Measurements from ENCODE around the gene ASIC4.

Gene ASIC4

DNA sequence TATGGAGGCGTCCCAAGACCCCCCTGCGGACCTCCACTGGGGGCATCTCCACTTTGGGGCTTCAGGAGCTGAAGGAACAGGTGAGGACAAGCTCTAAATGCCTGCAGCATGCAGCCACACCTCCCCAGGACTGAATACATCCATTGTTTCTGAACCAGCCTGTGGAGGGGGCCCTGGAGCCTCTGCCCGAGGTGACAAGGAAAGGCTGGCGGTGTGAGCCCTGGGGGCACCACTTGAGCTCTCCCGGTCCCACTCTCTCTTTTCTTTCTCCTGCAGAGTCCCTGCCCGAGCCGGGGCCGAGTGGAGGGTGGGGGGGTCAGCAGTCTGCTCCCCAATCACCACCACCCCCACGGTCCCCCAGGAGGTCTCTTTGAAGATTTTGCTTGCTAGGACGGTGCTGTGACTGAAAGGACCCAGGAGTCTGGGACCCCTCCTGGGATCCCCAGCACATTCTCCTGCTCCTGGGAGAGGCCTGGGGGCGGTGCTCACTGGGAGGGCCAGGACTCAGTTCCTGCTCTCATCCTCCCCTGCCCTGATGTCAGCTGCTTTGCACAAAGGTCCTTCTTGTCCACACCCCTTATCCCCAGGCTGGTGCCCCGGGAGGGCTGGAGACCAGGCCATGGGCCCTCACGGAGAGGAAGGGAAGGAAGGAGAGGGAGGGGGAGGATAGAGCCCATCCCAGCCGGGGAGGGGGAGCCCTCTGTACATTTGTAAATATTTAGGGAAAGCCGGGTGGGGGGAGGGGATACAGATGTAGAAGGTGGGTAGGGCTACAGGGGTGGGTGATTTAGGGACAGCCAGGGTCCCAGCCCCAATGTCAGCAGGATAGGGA lies 23.6 kb downstream of the ASIC4 start:
- DNase-seq, result no peak

GRCh38 chr2:219538504-219538951 lies 24.2 kb downstream of the ASIC4 start:
- DNase-seq, result no peak

GRCh38 chr2:219538956-219539788 lies 24.9 kb downstream of the ASIC4 start:
- no peak for DNase-seq

GRCh38 chr2:219539926-219540678 lies 25.8 kb downstream of the ASIC4 start:
- DNase-seq, result no peak

DNA sequence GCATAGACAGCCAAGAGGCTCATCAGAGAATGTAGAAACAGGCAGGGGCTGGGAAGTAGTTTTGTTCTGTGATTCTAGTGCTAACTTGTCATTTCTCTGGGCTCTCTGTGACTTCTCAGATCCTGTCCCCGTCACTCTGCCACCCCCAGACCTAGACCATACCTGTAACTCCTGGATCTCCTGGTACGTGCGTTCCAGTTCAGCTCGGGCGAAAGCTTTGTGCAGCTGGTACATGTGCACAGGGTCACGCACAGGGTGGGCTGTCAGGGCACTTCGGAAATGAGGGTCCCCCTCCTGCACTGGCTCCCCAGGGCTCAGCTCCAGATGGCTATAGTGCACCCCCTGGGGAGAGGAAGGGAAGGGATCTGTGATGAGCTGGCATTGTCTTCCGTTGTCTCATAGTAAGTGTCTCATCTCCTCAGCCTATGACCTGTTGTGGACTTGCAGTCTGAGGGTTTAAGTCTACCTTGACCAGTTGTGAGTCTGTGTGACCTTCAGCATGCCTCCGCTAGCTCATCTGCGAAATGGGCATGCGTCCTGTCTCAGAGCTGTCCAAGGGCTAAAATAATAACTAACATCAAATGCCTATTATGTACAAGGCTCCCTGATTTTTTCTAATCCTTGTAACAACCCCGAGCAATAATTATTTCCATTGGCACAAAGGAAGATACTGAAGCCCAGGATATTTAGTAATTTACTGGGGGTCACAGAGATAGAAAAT lies 26.7 kb downstream of the ASIC4 start:
- no peak for DNase-seq

GRCh38 chr2:219541611-219542180 lies 27.4 kb downstream of the ASIC4 start:
- DNase-seq, result peak; percentile 89

- DNase-seq, result peak; percentile 55
Measured at GRCh38 chr2:219542931-219543595, 28.8 kb downstream of the ASIC4 start.

DNA sequence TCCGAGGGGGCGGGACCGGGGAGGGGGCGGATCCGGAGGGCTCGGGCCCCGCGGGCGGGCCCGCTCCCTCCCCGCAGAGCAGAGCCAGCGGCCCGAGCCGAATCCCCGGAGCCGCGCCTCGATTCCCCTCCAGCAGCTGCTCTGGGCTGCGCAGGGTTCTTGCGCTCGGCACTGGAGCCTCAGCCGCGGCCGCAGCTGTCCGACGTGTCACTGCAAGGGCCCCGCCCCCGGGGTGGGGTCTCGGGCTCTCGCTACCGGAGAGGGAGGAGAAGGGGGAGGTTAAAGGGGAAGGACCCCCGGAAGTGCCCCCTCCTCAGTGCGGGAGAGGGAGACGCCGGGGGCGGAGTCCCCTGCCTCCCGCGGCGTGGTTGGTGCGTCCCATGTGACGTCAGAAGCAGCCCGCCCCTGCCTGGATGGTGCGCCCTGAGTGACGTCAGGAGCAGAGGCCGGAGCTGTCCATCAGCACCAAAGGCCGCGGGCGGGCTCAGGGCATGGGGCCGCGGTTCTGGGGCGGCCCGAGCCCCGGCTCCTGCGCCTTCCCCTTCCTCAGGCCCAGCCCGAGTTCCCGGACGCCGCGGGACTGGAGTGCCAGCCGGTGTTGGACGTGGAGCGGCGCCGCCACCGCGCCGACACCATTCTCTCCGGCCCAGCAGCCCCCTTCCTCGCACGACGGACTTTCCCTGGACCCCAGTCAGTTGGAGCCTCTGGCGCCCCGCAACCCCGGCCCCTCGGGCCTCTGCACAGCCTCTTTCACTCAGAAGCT lies 29.5 kb downstream of the ASIC4 start, which contains the start of the genes CHPF and TMEM198:
Gene CHPF, minus strand, starts transcription at position 214 of the 763 bp plus-strand sequence. CDS start 271 bp downstream, outside the sequence.
Gene TMEM198, plus strand, starts transcription at position 433 of the 763 bp plus-strand sequence. CDS start 700 bp downstream, outside the sequence.
- DNase-seq, result peak; percentile 96

DNA sequence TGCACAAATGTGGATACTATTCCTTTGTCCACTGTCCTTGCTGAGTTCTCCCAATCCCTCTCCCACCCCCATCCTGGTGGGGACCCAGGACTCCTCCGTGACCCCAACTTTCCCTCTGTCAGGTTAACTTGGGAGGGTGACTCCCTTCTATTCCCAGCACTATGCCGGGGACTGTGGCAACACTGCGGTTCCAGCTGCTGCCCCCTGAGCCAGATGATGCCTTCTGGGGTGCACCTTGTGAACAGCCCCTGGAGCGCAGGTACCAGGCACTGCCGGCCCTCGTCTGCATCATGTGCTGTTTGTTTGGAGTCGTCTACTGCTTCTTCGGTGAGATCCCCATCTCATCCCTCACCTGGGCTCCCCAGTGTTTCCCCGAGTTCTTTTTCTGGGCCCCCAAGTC lies 30.3 kb downstream of the ASIC4 start:
- DNase-seq, result no peak

- no peak for DNase-seq
Measured at GRCh38 chr2:219545295-219545942, 31.1 kb downstream of the ASIC4 start.

DNA sequence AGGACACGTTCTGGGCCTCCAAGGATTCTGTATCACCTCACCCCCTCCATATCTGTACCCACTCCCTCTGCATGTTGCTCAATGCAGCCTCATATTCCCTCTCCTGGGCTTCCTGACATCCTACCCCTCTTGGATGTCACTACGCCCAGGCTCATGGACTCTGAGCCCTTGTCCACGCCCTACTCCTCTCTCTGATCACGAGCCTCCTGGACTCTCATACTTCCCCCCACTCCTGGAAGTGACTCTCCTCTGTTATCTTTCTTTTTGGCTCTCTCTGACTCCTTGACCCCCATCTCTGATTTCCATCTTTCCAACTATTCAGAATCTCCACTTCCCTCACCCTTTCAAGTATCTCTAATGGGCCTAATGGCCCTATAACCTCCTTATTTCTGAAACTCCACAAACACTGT lies 31.7 kb downstream of the ASIC4 start:
- no peak for DNase-seq

DNA sequence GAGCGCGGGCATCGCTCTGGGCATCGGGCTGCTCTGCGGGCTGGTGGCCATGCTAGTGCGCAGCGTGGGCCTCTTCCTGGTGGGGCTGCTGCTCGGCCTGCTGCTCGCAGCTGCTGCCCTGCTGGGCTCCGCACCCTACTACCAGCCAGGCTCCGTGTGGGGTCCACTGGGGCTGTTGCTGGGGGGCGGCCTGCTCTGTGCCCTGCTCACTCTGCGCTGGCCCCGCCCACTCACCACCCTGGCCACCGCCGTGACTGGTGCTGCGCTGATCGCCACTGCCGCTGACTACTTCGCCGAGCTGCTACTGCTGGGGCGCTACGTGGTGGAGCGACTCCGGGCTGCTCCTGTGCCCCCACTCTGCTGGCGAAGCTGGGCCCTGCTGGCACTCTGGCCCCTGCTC lies 33.3 kb downstream of the ASIC4 start:
- no peak for DNase-seq

DNA sequence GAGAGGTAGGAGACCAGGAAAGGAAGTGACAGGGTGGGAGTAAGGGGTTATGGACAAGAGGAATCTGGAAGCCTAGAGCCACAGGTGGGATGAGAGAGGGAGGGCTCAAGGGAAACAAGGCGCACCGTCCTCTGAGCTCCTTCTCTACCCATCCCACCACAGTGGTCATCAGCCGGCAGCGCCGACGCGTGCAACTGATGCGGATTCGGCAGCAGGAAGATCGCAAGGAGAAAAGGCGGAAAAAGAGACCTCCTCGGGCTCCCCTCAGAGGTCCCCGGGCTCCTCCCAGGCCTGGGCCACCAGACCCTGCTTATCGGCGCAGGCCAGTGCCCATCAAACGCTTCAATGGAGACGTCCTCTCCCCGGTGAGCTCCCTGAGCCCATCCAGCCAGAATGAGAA lies 34.7 kb downstream of the ASIC4 start:
- no peak for DNase-seq

DNA sequence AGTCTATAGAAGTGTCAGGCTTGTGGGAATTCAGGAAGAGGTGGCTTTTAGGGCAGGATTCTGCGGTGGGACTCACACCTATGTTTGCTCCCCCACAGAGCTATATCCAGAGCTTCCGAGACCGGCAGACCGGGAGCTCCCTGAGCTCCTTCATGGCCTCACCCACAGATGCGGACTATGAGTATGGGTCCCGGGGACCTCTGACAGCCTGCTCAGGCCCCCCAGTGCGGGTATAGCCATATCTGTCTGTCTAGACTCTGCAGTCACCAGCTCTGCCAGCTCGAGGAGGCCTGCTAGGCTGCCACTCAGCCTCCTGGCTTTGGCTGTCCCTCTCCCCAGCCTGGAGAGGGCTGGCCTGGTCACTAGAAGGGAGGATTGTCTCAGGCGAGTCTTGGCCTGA lies 35.3 kb downstream of the ASIC4 start:
- no peak for DNase-seq

DNA sequence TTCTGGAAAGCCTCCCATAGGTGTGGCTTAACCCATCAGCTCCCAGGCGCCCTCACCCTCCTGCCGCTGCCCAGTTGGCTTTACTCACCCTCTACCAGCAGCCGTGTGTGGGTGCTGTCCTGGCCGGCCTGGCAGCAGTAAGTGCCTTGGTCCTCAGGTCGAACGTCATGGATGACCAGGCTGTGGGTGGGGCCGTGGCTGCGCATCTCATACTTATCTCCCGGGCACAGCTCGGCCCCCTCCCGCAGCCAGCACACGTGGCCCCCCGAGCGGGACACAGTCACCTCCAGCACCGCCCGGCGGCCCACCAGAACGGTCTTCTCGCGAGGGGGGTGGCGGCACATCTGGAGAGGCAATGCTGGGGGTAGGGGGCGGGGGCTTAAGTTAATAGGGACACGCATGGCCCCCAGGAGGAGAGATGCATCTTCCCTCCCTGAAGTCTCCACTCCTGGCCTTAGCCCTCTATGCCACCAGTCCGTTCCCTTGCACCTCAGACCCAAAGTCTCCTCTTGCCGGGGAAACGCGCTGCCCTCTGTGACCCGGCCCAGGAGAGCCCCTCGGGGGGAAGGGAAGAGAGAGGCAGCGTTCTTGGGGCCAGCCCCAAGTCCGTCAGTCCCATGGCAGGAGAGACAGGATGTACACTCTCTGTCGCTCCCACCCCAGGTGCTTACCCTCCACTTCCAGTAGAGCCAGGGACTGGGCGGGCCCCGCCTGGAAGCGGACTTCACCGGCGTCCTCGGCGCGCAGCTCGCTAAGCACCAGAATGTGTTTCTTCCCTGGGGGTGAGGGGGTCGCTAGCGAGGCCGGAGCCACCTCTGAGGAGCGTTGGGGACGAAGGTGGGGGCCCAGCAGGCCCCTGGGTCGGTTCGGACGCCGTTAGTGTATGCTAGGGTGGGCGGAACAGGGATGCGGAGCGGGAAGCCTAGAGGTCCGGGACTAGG lies 37.4 kb downstream of the ASIC4 start:
- no peak for DNase-seq

DNA sequence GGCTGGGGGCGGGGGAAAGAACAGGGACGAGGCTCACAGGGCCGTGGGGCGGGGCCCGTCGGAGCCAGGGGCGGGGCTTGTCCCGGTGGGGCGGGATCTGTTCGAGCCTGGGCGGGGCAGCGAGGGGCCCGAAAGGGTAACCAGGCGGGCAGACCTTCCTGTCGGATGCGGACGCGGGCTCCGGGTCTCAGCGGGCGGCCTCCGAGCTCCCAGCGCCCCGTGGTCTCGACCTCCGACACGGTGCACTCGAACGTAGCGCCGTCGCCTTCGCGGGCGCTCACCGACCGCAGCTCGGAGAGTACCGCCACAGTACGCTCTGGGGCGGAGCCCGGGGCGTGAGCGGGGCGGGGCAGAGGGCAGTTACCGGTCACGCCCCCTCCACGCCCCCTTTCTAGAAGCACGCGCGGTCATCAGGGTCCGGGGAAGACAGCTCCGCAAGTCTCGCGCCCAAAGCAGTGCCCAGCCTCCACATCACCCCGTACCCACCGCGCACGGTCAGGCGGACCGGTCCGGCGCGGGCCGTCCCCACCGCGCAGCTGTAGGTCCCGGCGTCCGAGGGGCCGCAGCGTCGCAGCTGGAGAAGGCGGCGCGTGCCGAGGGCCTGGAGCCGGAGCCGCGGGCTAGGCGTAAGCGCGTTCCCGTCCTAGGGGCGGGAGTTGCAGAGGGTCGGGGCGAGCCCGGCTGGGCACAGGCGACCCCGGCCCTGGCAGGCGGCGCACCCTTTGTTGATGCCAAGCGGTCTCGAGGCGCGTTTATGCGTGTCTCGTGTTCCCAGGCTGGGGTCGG lies 38.3 kb downstream of the ASIC4 start:
- peak; percentile 51 for DNase-seq

- DNase-seq, result no peak
Measured at GRCh38 chr2:219553168-219553417, 38.8 kb downstream of the ASIC4 start.

GRCh38 chr2:219553463-219553963 lies 39.2 kb downstream of the ASIC4 start:
- DNase-seq, result no peak
